ENCODE results near the gene RFFL. TPM values are rescaled to one million over a fixed set of nuclear protein-coding genes. Genes with fewer than 3 reads are reported as not detected.

The RFFL gene
- total RNA-seq, 2 donors from 2014 or later, result 46.6 to 51.3 TPM

- no peaks in the 10 kb centered on the region for H3K4me1 ChIP-seq (replicated peaks)
- H3K36me3 ChIP-seq, result no peaks in the 10 kb centered on the region
- DNase-seq (ENCODE audit: low spot score), result no peak
- H3K27me3 ChIP-seq (replicated peaks; ENCODE audit: insufficient read depth), result no peaks in the 10 kb centered on the region
- H3K9me3 ChIP-seq, result no peaks in the 10 kb centered on the region
- intact Hi-C loops (cut with DNase I), result loop anchor here (1.0 kb wide), 1 partner anchor 82 kb away; the partner anchor contains the start of gene RFFL
- peak overlapping the region; percentile 99 to 100 for H3K27ac ChIP-seq
- 5% methylated on average over 8 of the region's 8 CpGs for WGBS
- TF ChIP-seq POLR2AphosphoS5 (IDR thresholded peaks at IDR 0.05) (no peak), POLR2A (IDR thresholded peaks at IDR 0.05) (no peak), CTCF (IDR thresholded peaks at IDR 0.05) (no peak)
- peak overlapping the region; percentile 85 to 91 for H3K4me3 ChIP-seq
Measured at GRCh38 chr17:34981538-34982241, 81.8 kb downstream of the RFFL start.

DNA sequence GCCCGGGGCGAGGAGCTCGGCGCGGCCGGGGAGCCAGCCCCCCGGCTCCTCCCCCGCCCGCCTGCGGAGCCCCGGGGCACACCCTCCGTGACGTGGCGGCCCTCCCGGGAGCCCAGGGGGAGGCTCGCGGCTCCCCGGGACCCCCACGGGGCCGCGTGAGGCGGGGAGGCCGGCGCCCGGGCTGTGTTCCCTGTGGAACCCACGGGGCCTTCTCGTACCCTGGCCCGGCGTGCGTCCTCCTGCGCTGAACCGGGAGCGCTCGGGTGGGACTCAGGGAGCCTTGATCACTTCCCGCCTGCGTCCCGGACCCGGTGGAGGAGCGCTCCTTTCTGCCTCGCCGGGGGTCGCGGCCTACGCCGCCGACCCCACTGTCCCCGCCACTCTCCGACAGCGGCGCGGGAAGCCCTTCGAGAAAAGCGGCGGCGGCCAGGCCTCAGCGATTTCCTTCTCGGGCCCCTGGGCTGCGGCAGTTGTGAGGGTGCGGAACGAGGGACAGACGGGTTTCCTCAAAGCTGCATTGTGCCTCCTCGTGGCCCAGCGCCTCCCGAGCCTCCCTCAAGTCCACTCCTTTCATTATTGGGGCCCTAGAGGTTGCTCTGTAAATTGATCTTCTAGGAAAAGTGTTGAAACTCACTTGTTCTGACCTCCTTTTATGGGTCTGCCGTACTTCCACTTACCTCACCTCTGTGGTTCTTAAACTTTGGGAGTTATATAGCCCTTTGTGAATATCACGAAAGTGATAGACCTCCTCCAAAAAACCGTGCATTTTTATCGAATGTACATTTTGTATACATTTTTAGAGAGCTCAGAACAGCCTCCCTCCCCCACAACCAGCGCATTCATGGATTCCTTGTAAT, 82.6 kb downstream of the RFFL start:
- under 1% methylated on average over 62 of the region's 69 CpGs for WGBS
- TF ChIP-seq CTCF (IDR thresholded peaks at IDR 0.05) (peak in 3 of 4 experiments; percentile 14 to 48 (median 47)), POLR2A (IDR thresholded peaks at IDR 0.05) (no peak)
- Histone ChIP-seq H3K9me3 (no peaks in the 10 kb centered on the region), H3K4me1 (replicated peaks) (no peaks in the 10 kb centered on the region), H3K27me3 (replicated peaks; ENCODE audit: insufficient read depth) (no peaks in the 10 kb centered on the region), H3K36me3 (no peaks in the 10 kb centered on the region), H3K4me3 (peak overlapping the region; percentile 85 to 91), H3K27ac (peak overlapping the region; percentile 99 to 100)
- intact Hi-C loops (cut with DNase I), result loop anchor here (1.0 kb wide), 1 partner anchor 82 kb away; the partner anchor contains the start of gene RFFL
- DNase-seq (ENCODE audit: low spot score), result peak; percentile 76

- Histone ChIP-seq H3K27me3 (replicated peaks; ENCODE audit: insufficient read depth) (no peaks in the 10 kb centered on the region), H3K36me3 (no peaks in the 10 kb centered on the region), H3K4me3 (peak within 1 kb of the TSS; percentile 85 to 91), H3K4me1 (replicated peaks) (no peaks in the 10 kb centered on the region), H3K9me3 (no peaks in the 10 kb centered on the region), H3K27ac (peak within 1 kb of the TSS; percentile 99 to 100)
- DNase-seq (ENCODE audit: low spot score), result peak; percentile 93
- intact Hi-C loops (cut with DNase I), result no loop called here
- peak; percentile 50 for TF ChIP-seq POLR2A (IDR thresholded peaks at IDR 0.05)
- TF ChIP-seq CTCF (IDR thresholded peaks at IDR 0.05), result no peak
- TF ChIP-seq POLR2AphosphoS5 (IDR thresholded peaks at IDR 0.05), result peak; percentile 92
- WGBS, result under 1% methylated on average over 38 of the region's 39 CpGs
Measured at GRCh38 chr17:34980353-34980680, 83.2 kb downstream of the RFFL start, which contains the start of gene LIG3. Gene LIG3, plus strand, starts transcription at chr17:34980512. Its CDS starts 2,494 bp downstream, at chr17:34983006.

- Histone ChIP-seq H3K27me3 (replicated peaks; ENCODE audit: insufficient read depth) (no peaks in the 10 kb centered on the region), H3K9me3 (no peaks in the 10 kb centered on the region), H3K27ac (peak overlapping the region; percentile 99 to 100), H3K36me3 (no peaks in the 10 kb centered on the region), H3K4me1 (replicated peaks) (no peaks in the 10 kb centered on the region), H3K4me3 (peak overlapping the region; percentile 85 to 91)
- no peak for DNase-seq (ENCODE audit: low spot score)
- 19% methylated on average over 15 of the region's 15 CpGs for WGBS
- intact Hi-C loops (cut with DNase I), result no loop called here
- TF ChIP-seq POLR2AphosphoS5 (IDR thresholded peaks at IDR 0.05) (no peak), CTCF (IDR thresholded peaks at IDR 0.05) (no peak), POLR2A (IDR thresholded peaks at IDR 0.05) (no peak)
Measured at GRCh38 chr17:34979650-34980352, 83.7 kb downstream of the RFFL start.

Data from prostate gland (tissue), 2 donors.